A172 (cell line): ENCODE measurements around the gene CCDC28B. TPM values are rescaled to one million over a fixed set of nuclear protein-coding genes. Genes with fewer than 3 reads are reported as not detected.
"Not testable (repeated sequence)": the region's sequence is repeated elsewhere in the genome, so short reads cannot be mapped to it uniquely, and the experiment has no call there.

Source experiments
- DNase-seq: peaks from one replicate; pipeline ENCODE4 v3.0.0-alpha.2; 2015; ENCODE audit warnings: low spot score
- total RNA-seq: library from RNA; depleted of rRNA; stranded (reverse); fragments of >200 nt; shearing (Covaris generic); gene quantifications from 2 replicates; pipeline ENCODE4 v1.2.3, GENCODE V29; 2014; rRNA removed

Gene CCDC28B
- 5.7 and 9.1 TPM in 2 replicates for total RNA-seq

GRCh38 chr1:32200226-32201010 lies at the start of gene CCDC28B:
Gene CCDC28B, plus strand, starts transcription at chr1:32200595. Its CDS starts 1,341 bp downstream, at chr1:32201936.
- no peak for DNase-seq

- peak; percentile 36 for DNase-seq
These were observed 49.5 kb upstream of the CCDC28B start for GRCh38 chr1:32150847-32151246.

- DNase-seq: peak; percentile 38
These were observed 49.0 kb upstream of the CCDC28B start for GRCh38 chr1:32151319-32151787.

GRCh38 chr1:32159189-32159588 lies 41.2 kb upstream of the CCDC28B start:
- no peak for DNase-seq

GRCh38 chr1:32163405-32163804 lies 37.0 kb upstream of the CCDC28B start:
- DNase-seq: no peak

- DNase-seq: not testable (repeated sequence)
These were observed 34.8 kb upstream of the CCDC28B start for GRCh38 chr1:32165633-32166032.

- no peak for DNase-seq
These were observed 29.4 kb upstream of the CCDC28B start for GRCh38 chr1:32170991-32171390.

GRCh38 chr1:32172621-32173245 lies 27.7 kb upstream of the CCDC28B start:
- peak; percentile 22 for DNase-seq

- DNase-seq: no peak
These were observed 21.8 kb upstream of the CCDC28B start for GRCh38 chr1:32178380-32179192.

GRCh38 chr1:32179193-32179442 lies 21.3 kb upstream of the CCDC28B start:
- DNase-seq: no peak

GRCh38 chr1:32179443-32180185 lies 20.8 kb upstream of the CCDC28B start, which contains the start of gene TXLNA:
Gene TXLNA, plus strand, starts transcription at chr1:32179675. Its CDS starts 671 bp downstream, at chr1:32180346.
- DNase-seq: peak; percentile 44

GRCh38 chr1:32180186-32181060 lies 20.0 kb upstream of the CCDC28B start:
- no peak for DNase-seq

- no peak for DNase-seq
These were observed 19.3 kb upstream of the CCDC28B start for GRCh38 chr1:32181065-32181464.

- DNase-seq: no peak
These were observed 18.8 kb upstream of the CCDC28B start for GRCh38 chr1:32181563-32181962.

GRCh38 chr1:32182060-32182459 lies 18.3 kb upstream of the CCDC28B start:
- no peak for DNase-seq

- DNase-seq: no peak
These were observed 15.7 kb upstream of the CCDC28B start for GRCh38 chr1:32184650-32185049.

GRCh38 chr1:32186077-32186476 lies 14.3 kb upstream of the CCDC28B start:
- no peak for DNase-seq

- DNase-seq: no peak
These were observed 13.9 kb upstream of the CCDC28B start for GRCh38 chr1:32186491-32186890.

- no peak for DNase-seq
These were observed 12.5 kb upstream of the CCDC28B start for GRCh38 chr1:32187850-32188249.

- no peak for DNase-seq
These were observed 8.0 kb upstream of the CCDC28B start for GRCh38 chr1:32192220-32192948.
